Measurements from ENCODE around the gene SDC3. TPM values are rescaled to one million over a fixed set of nuclear protein-coding genes. Genes with fewer than 3 reads are reported as not detected.

Gene SDC3
- 0.06 and 0.24 TPM in 2 replicates for total RNA-seq (2013; cell fraction: nucleolus; rRNA removed)
- total RNA-seq (2014; rRNA removed) (under 0.01 TPM in 1 of 2 replicates, not detected in the other), total RNA-seq (2014; rRNA removed; fragmentation: Illumina TruSeq; extraction: Trizol) (0.05 and 0.09 TPM in 2 replicates), total RNA-seq (2021) (0.24 and 0.36 TPM in 2 replicates), polyA plus RNA-seq (2011; rRNA removed) (0.13 and 0.46 TPM in 2 replicates), polyA plus RNA-seq (2014; fragmentation: Illumina TruSeq; extraction: Trizol) (0.04 TPM in 1 of 2 replicates, not detected in the other), polyA plus RNA-seq (2014; fragmentation: Nextera tagmentation; extraction: Ambion mirVana) (under 1 TPM in 1 of 2 experiments, not detected in 1; under 0.01 TPM), polyA plus RNA-seq (2014; rRNA removed) (0.10 and 0.23 TPM in 2 replicates), polyA plus RNA-seq (2016; fragmentation: Nextera tagmentation; extraction: Ambion mirVana) (under 1 TPM in 1 of 2 experiments, not detected in 1; 0.04 TPM), polyA minus RNA-seq (2011; rRNA and poly(A)+ RNA removed) (0.37 and 0.67 TPM in 2 replicates), Bru-seq, nascent RNA (percentile 14 among the genes with signal in this experiment), BruChase-seq, experiment 1, labeled RNA remaining after a 6-hour chase (percentile 18 among the genes with signal in this experiment), BruChase-seq, experiment 2, labeled RNA remaining after a 2-hour chase (percentile 17 among the genes with signal in this experiment)
- polyA plus RNA-seq (2011; ENCODE audit: low read depth) = 0.12 TPM
- 0.57 and 0.70 TPM in 2 replicates for polyA plus RNA-seq (2011; cell fraction: cytosol; rRNA removed)
- 0.66 and 0.72 TPM in 2 replicates for polyA plus RNA-seq (2011; cell fraction: nucleus; rRNA removed)
- 0.08 and 0.22 TPM in 2 replicates for polyA plus RNA-seq (2012)
- polyA minus RNA-seq (2011; cell fraction: cytosol; rRNA and poly(A)+ RNA removed) = 1.1 TPM in 1 of 2 replicates, not detected in the other
- 0.24 and 0.38 TPM in 2 replicates for polyA minus RNA-seq (2011; cell fraction: nucleus; rRNA and poly(A)+ RNA removed)
- long read RNA-seq, experiment 1 = 0 reads
- long read RNA-seq, experiment 2 = 0 reads

- in situ Hi-C loops (cut with MboI) = no loop called here
- TF ChIP-seq ZBTB40 (IDR thresholded peaks at IDR 0.05; ENCODE audit: borderline replicate concordance) (no peak), CBFB (IDR thresholded peaks at IDR 0.05; ENCODE audit: low read depth) (no peak), BHLHE40 (IDR thresholded peaks at IDR 0.05; ENCODE audit: borderline replicate concordance in 1 of 2, low read depth in 2 of 2, low read length in 1 of 2) (peak in 1 of 2 experiments; percentile 43; a peak in 1 of 4 replicates), HSF1 (IDR thresholded peaks at IDR 0.05; ENCODE audit: low read depth, low read length) (no peak), SUZ12 (IDR thresholded peaks at IDR 0.05; ENCODE audit: unreplicated experiment) (peak; percentile 75), FOXK2 (IDR thresholded peaks at IDR 0.05) (no peak), ZZZ3 (IDR thresholded peaks at IDR 0.05; ENCODE audit: control insufficient read depth, insufficient read length, low read depth) (no peak), MYC (IDR thresholded peaks at IDR 0.05; ENCODE audit: insufficient read depth, insufficient read length, insufficient replicate concordance, low read length, severe bottlenecking) (no peak), BCLAF1 (IDR thresholded peaks at IDR 0.05) (no peak), BCL11A (IDR thresholded peaks at IDR 0.05; ENCODE audit: low read depth, low read length) (no peak)
Observed at GRCh38 chr1:30908696-30909364, at the start of gene SDC3. TSS of gene SDC3 (minus strand) at chr1:30908758. CDS start at chr1:30908586, 172 bp downstream.

More at GRCh38 chr1:30908696-30909364, at the start of gene SDC3:
- FAIRE-seq = no peak
- intact Hi-C loops (cut with micrococcal nuclease; ENCODE audit: unreplicated experiment) = no loop called here
- H3K4me1 ChIP-seq (ENCODE audit: control insufficient read depth, insufficient read depth, low read length) = no peaks in the 10 kb centered on the region
- ChIA-PET SMC1A (ENCODE audit: uncharacterized antibody, unreplicated experiment) (interaction anchor here (5.9 to 6.7 kb wide), 2 partner anchors 104 to 126 kb away, joined by 49 to 160 read pairs; no protein-coding TSS in a partner anchor), CTCF (interaction anchor here (0.7 to 8.7 kb wide), 4 partner anchors 17 to 130 kb away, joined by 3 to 303 read pairs (median 32); no protein-coding TSS in a partner anchor), POLR2A (no interaction called here), RAD21 (ENCODE audit: unreplicated experiment) (interaction anchor here (0.6 to 6.9 kb wide), 4 partner anchors 108 to 189 kb away, joined by 3 to 154 read pairs (median 26); no protein-coding TSS in a partner anchor)
- no peaks in the 10 kb centered on the region for H3K36me3 ChIP-seq (ENCODE audit: control insufficient read depth in 2 of 2, insufficient read depth in 2 of 2, low read length in 1 of 2)
- H2AFZ ChIP-seq (ENCODE audit: control insufficient read depth, low read depth, low read length) = no peak within 1 kb of the TSS
- peaks cover 16% of the 10 kb centered on the region in 2 experiments for H3K27me3 ChIP-seq (replicated peaks in 1 of 2; ENCODE audit: control insufficient read depth in 2 of 2, insufficient read depth in 2 of 2, low read length in 1 of 2)
- H3K4me2 ChIP-seq (ENCODE audit: control insufficient read depth, insufficient read depth) = no peak within 1 kb of the TSS
- BruUV-seq (replicated peaks) = no TSS peak
- no peak within 1 kb of the TSS for H3K27ac ChIP-seq (ENCODE audit: control insufficient read depth, insufficient read depth)
- H3K9me3 ChIP-seq (replicated peaks; ENCODE audit: control insufficient read depth, insufficient read depth, low read length) = no peaks in the 10 kb centered on the region
- no peak within 1 kb of the TSS for H3K4me3 ChIP-seq
- DNase-seq (ENCODE audit: low read depth, low spot score) = no peak
- 6% methylated on average over 23 of the region's 68 CpGs for WGBS (ENCODE audit: insufficient coverage, insufficient replicate concordance, low lambda C conversion rate, missing lambda C conversion rate)
- H3K79me2 ChIP-seq (ENCODE audit: control insufficient read depth, insufficient read depth, low read length) = no peaks in the 10 kb centered on the region
- no peak within 1 kb of the TSS for H3K9ac ChIP-seq (ENCODE audit: control insufficient read depth, insufficient read depth, low read length)
- ATAC-seq = 0 out of 3 replicates have a peak, but pooled peaks have one; percentile 12
- no peaks in the 10 kb centered on the region for H4K20me1 ChIP-seq (ENCODE audit: control insufficient read depth, insufficient read depth)
